ENCODE measurements around the gene GSDMA. TPM values are rescaled to one million over a fixed set of nuclear protein-coding genes. Genes with fewer than 3 reads are reported as not detected.

GSDMA gene
- total RNA-seq, 4 donors from 2014 or later: 0.18 to 0.35 (median 0.26) TPM; not detected in 1

DNA sequence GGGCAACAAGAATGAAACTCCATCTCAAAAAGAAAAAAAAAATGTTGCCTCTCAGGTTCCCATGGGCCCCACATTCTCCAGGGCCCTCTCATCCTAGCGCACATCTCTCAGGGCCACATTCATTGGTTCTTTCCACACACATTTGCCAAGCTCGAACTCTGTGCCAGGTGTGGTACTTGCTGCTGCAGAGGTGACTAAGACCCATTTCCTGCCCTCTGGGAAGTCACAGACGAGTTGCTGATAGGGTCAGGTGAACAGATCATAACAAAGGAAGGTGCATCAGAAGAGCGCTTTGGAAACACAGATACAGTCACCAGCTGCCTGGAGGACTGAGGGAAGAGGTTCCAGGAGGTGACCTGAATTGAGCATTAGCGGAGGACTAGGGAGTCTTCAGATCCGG is 1.0 kb downstream of the GSDMA start:
- no peak for DNase-seq
- H3K27ac ChIP-seq: no peak overlapping the region
- intact Hi-C loops (cut with DNase I; ENCODE audit: low total_unique reads): no loop called here
- no peaks in the 10 kb centered on the region for H3K27me3 ChIP-seq
- no peaks in the 10 kb centered on the region for H3K36me3 ChIP-seq
- no peaks in the 10 kb centered on the region for H3K4me1 ChIP-seq
- H3K9me3 ChIP-seq: no peaks in the 10 kb centered on the region
- no peak for TF ChIP-seq POLR2A (IDR thresholded peaks at IDR 0.05)
- H3K4me3 ChIP-seq: no peak overlapping the region

DNA sequence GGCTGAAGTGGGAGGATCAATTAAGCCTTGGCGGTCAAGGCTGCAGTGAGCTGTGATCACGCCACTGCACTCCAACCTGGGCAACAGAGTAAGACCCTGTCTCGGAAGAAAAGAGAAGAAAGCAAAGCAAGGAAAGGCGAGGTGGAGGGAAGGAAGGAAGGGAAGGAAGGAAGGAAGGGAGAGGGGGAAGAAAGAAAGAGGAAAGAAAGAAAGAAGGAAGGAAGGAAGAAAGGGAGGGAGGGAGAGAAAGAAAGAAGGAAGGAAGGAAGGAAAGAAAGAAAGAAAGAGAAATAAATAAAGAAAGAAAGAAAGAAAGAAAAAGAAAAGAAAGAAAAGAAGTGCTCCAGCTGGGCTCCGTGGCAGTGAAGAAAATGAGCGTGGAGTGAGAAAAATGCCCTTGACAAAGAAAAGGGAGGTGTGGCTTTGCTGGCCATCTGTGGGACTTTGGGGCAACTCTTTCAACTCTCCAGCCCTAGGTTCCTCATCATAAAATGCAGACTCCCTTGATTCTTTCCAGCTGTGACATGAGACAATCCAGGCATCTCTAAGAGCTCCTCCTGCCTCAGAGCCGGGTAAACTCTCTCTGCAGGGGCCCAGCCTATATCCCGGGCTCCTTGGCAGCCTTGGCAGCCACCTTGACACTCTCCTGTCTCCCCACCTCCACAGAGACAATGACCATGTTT is 2.4 kb downstream of the GSDMA start:
- intact Hi-C loops (cut with DNase I; ENCODE audit: low total_unique reads): no loop called here
- Histone ChIP-seq H3K27ac (no peak overlapping the region), H3K36me3 (no peaks in the 10 kb centered on the region), H3K4me1 (no peaks in the 10 kb centered on the region), H3K27me3 (no peaks in the 10 kb centered on the region), H3K4me3 (no peak overlapping the region), H3K9me3 (no peaks in the 10 kb centered on the region)
- DNase-seq: no peak
- TF ChIP-seq, protein P1, sequence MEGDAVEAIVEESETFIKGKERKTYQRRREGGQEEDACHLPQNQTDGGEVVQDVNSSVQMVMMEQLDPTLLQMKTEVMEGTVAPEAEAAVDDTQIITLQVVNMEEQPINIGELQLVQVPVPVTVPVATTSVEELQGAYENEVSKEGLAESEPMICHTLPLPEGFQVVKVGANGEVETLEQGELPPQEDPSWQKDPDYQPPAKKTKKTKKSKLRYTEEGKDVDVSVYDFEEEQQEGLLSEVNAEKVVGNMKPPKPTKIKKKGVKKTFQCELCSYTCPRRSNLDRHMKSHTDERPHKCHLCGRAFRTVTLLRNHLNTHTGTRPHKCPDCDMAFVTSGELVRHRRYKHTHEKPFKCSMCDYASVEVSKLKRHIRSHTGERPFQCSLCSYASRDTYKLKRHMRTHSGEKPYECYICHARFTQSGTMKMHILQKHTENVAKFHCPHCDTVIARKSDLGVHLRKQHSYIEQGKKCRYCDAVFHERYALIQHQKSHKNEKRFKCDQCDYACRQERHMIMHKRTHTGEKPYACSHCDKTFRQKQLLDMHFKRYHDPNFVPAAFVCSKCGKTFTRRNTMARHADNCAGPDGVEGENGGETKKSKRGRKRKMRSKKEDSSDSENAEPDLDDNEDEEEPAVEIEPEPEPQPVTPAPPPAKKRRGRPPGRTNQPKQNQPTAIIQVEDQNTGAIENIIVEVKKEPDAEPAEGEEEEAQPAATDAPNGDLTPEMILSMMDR (IDR thresholded peaks at IDR 0.05): no peak
- no peak for TF ChIP-seq POLR2A (IDR thresholded peaks at IDR 0.05)

DNA sequence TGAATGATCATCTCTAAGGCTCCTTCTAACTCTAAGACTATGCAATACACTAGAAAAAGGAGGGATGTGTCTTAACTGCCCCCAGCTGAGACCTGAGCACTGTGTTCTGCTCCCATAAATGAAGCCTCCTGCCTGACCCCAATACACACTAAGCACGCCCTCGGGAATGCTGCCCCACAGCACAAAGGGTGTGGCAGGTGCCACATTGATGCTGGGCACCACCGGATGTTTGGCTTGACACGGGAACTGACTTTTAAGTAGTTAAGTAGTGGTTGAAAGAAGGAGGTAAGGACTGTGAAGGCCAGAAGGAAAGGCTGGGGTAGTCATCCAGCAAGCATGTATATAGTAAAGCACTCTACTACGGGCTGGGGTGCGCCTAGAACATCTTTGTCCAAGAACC is 4.0 kb downstream of the GSDMA start:
- H3K4me1 ChIP-seq: no peaks in the 10 kb centered on the region
- no peaks in the 10 kb centered on the region for H3K9me3 ChIP-seq
- H3K27me3 ChIP-seq: no peaks in the 10 kb centered on the region
- no peak overlapping the region for H3K27ac ChIP-seq
- no peak for DNase-seq
- intact Hi-C loops (cut with DNase I; ENCODE audit: low total_unique reads): no loop called here
- no peak overlapping the region for H3K4me3 ChIP-seq
- TF ChIP-seq, protein P1 (IDR thresholded peaks at IDR 0.05): no peak
- no peak for TF ChIP-seq POLR2A (IDR thresholded peaks at IDR 0.05)
- no peaks in the 10 kb centered on the region for H3K36me3 ChIP-seq

DNA sequence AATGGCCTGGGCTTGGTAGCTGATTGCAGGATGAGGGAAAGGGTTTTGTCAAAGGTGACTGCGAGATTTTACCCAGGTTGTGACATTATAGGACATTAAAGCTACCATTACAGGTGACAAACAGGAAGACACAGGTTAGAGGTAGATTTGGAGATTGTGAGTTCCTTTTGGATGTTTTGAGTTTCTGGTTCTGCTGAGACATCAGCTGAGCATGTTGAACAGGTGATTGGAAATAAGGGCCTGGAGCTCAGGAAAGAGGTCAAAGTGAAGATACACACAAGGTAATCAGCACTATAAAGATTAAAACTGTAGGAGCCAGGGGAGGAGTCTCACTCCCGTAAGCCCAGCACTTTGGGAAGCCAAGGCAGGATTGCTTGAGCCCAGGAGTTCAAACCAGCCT is 6.0 kb downstream of the GSDMA start:
- no peaks in the 10 kb centered on the region for H3K27me3 ChIP-seq
- no peak for TF ChIP-seq POLR2A (IDR thresholded peaks at IDR 0.05)

DNA sequence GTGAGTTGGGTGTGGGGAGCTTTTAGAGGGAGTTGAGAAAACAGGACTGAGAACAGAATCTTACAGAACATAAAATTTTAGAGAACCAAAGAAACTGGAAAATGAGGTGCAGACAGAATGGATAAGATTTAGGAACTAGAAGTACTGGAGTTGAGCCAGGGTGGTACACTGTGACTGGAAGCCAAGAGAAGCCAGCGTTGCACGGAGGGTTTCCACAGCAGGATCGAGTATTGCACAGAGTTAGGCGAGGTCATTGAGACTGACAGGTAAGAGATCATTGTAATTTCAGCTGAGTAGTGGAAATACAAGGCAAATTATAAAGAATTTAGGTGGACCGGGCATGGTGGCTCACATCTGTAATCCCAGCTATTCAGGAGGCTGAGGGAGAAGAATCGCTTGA is 6.6 kb downstream of the GSDMA start:
- no peaks in the 10 kb centered on the region for H3K27me3 ChIP-seq

More for the DNA sequence above, 6.0 kb downstream of the GSDMA start:
- Histone ChIP-seq H3K27ac (no peak overlapping the region), H3K4me1 (no peaks in the 10 kb centered on the region), H3K36me3 (no peaks in the 10 kb centered on the region), H3K9me3 (no peaks in the 10 kb centered on the region), H3K4me3 (no peak overlapping the region)
- no peak for DNase-seq
- intact Hi-C loops (cut with DNase I; ENCODE audit: low total_unique reads): no loop called here

DNA sequence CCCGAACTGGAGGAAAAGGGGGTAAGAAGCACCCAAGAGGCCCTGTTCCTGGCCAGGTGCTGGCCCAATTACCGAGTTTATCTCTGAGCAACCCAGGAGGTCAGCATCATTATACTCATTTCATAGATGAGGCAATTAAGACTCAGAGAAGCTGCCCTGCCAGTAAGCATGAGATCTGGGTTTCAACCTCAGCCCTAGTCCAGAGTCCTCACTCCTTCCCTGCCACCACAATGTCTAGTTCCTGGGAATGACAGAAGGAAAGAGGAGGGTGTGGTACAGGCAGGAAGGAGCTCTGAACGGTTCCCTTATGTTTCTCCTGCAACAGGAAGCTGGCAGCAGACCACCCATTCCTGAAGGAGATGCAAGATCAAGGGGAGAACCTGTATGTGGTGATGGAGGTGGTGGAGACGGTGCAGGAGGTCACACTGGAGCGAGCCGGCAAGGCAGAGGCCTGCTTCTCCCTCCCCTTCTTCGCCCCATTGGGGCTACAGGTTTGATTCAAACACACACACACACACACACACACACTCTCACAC is 7.4 kb downstream of the GSDMA start:
- DNase-seq: no peak
- TF ChIP-seq, protein P1 (IDR thresholded peaks at IDR 0.05): no peak
- TF ChIP-seq POLR2A (IDR thresholded peaks at IDR 0.05): no peak
- H3K27ac ChIP-seq: no peak overlapping the region
- H3K9me3 ChIP-seq: no peaks in the 10 kb centered on the region
- no peaks in the 10 kb centered on the region for H3K4me1 ChIP-seq
- H3K36me3 ChIP-seq: no peaks in the 10 kb centered on the region
- no peak overlapping the region for H3K4me3 ChIP-seq
- intact Hi-C loops (cut with DNase I; ENCODE audit: low total_unique reads): no loop called here
- H3K27me3 ChIP-seq: no peaks in the 10 kb centered on the region

More for the DNA sequence above, 6.6 kb downstream of the GSDMA start:
- intact Hi-C loops (cut with DNase I; ENCODE audit: low total_unique reads): no loop called here
- H3K27ac ChIP-seq: no peak overlapping the region
- H3K36me3 ChIP-seq: no peaks in the 10 kb centered on the region
- TF ChIP-seq POLR2A (IDR thresholded peaks at IDR 0.05): no peak
- TF ChIP-seq, protein P1 (IDR thresholded peaks at IDR 0.05): no peak
- no peaks in the 10 kb centered on the region for H3K9me3 ChIP-seq
- H3K4me3 ChIP-seq: no peak overlapping the region
- no peaks in the 10 kb centered on the region for H3K4me1 ChIP-seq
- no peak for DNase-seq

All from uterus (tissue), 4 donors.